ENCODE measurements around the gene BCAT1. TPM values are rescaled to one million over a fixed set of nuclear protein-coding genes. Genes with fewer than 3 reads are reported as not detected.
"Not testable (repeated sequence)": the region's sequence is repeated elsewhere in the genome, so short reads cannot be mapped to it uniquely, and the experiment has no call there.

BCAT1 gene
- total and polyA plus RNA-seq, 2 of the 8 experiments (the other 6 are each of a cell fraction or from before 2014, with no cell fraction given) = 19.7 to 263 TPM

- H2BK5ac ChIP-seq (ENCODE audit: low read depth, low read length); H3K4ac ChIP-seq (replicated peaks; ENCODE audit: insufficient read length, low read depth, low read length); H3K14ac ChIP-seq (ENCODE audit: insufficient read length); H3K9me3 ChIP-seq (ENCODE audit: insufficient read depth in 2 of 2, low read depth in 1 of 2, low read length in 1 of 2); H3K27me3 ChIP-seq (replicated peaks in 1 of 4; ENCODE audit: control insufficient read depth in 3 of 4, extremely low read depth in 1 of 4, insufficient read depth in 3 of 4, low read length in 3 of 4); H2BK120ac ChIP-seq (replicated peaks; ENCODE audit: low read depth, low read length); H3K27ac ChIP-seq (ENCODE audit: low read depth, low read length); H3K23ac ChIP-seq (ENCODE audit: insufficient read length); FAIRE-seq; H4K20me1 ChIP-seq (replicated peaks in 1 of 2; ENCODE audit: control insufficient read depth in 1 of 2, insufficient read depth in 2 of 2, low read length in 2 of 2); H3K18ac ChIP-seq (ENCODE audit: extremely low read depth, low read length); H3K4me3 ChIP-seq (ENCODE audit: extremely low read depth in 1 of 4, insufficient read depth in 2 of 4, low read depth in 3 of 4, low read length in 4 of 4); H3K9ac ChIP-seq (replicated peaks in 1 of 4; ENCODE audit: extremely low read depth in 1 of 4, low read depth in 3 of 4, low read length in 3 of 4); H2BK12ac ChIP-seq (ENCODE audit: low read depth, low read length); H3K4me2 ChIP-seq (ENCODE audit: insufficient read depth in 1 of 2, low read depth in 2 of 2, low read length in 2 of 2); H3K23me2 ChIP-seq (ENCODE audit: low read depth, low read length); H3K79me1 ChIP-seq (ENCODE audit: low read depth, low read length); H4K5ac ChIP-seq (ENCODE audit: insufficient read length, low read depth, low read length); H2BK20ac ChIP-seq (ENCODE audit: low read length); H2AFZ ChIP-seq (ENCODE audit: low read length); H4K91ac ChIP-seq (replicated peaks; ENCODE audit: insufficient read length, low read length); CTCF ChIA-PET (ENCODE audit: partially characterized antibody); H2AK5ac ChIP-seq (ENCODE audit: low read depth, low read length); H2BK15ac ChIP-seq (ENCODE audit: low read length); H3K56ac ChIP-seq (replicated peaks; ENCODE audit: insufficient read length, low read depth, low read length); DNase-seq (ENCODE audit: low read depth in 1 of 2, low spot score in 2 of 2); H4K8ac ChIP-seq (ENCODE audit: extremely low read depth, insufficient read depth, low read length): not testable (repeated sequence)
- Histone ChIP-seq H3K4me1 (replicated peaks in 1 of 4; ENCODE audit: control insufficient read depth in 3 of 4, insufficient read depth in 4 of 4, low read length in 3 of 4) (peaks cover 1 to 17% (median 8%) of the 10 kb centered on the region in 4 experiments; a peak in 6 of 7 replicates), H3K79me2 (ENCODE audit: control insufficient read depth in 1 of 2, insufficient read depth in 2 of 2, low read length in 2 of 2) (peaks cover 4 to 87% of the 10 kb centered on the region in 2 experiments), H3K36me3 (ENCODE audit: control insufficient read depth in 2 of 4, insufficient read depth in 4 of 4, low read length in 3 of 4) (peaks cover 0 to 10% (median 0%) of the 10 kb centered on the region in 4 experiments; a peak in 3 of 8 replicates)
- POLR2A ChIA-PET (ENCODE audit: partially characterized antibody) = interaction anchor here (1.3 to 21.3 kb wide), 2 partner anchors 14 to 20 kb away, joined by 4 to 468 read pairs; partner anchors contain the start of gene BCAT1
- WGBS, 2 experiments (ENCODE audit: extremely low coverage in 1 of 2, insufficient coverage in 1 of 2, insufficient read length in 1 of 2, insufficient replicate concordance in 2 of 2, low coverage in 1 of 2, low lambda C conversion rate in 2 of 2, missing lambda C conversion rate in 1 of 2) = 100% methylated on average over 9 of the region's 24 CpGs; no CpG with 5 or more reads in 1 of the 2 experiments
Observed at GRCh38 chr12:24926080-24926479, 22.8 kb downstream of the BCAT1 start.

Measured in H1 (cell line).